H1 (cell line): ENCODE measurements around the gene CELSR1.

Experiments used
- ATF3 ChIP-seq: IDR thresholded peaks from 2 replicates; pipeline ENCODE4 v1.6.1; 2011; ENCODE audit warnings: low read depth, mild to moderate bottlenecking, low read length; ENCODE audit not compliant: insufficient read depth
- BACH1 ChIP-seq: IDR thresholded peaks from 2 replicates; pipeline ENCODE4 v1.6.1; 2012; ENCODE audit warnings: low read length, improper control_type of control experiment
- CTCF ChIP-seq, 3 experiments: IDR thresholded peaks; 1 replicate in 2 of 3; 2 replicates in 1 of 3; pipeline versions ENCODE4 v1.5.1 to v1.6.1; 2011; ENCODE audit warnings: low read length in 3 of 3, mild to moderate bottlenecking in 3 of 3, inconsistent platforms in 2 of 3, low read depth in 1 of 3, moderate library complexity in 1 of 3; ENCODE audit not compliant: insufficient read depth in 1 of 3; ENCODE audit errors: control extremely low read depth in 1 of 3
- EZH2 ChIP-seq: fragments of 200-600 bp; sonication (generic); IDR thresholded peaks from 2 replicates; pipeline ENCODE4 v1.7.1; 2012; ENCODE audit warnings: low read depth, mild to moderate bottlenecking, moderate library complexity, low read length, inconsistent platforms; ENCODE audit not compliant: severe bottlenecking
- HDAC6 ChIP-seq: IDR thresholded peaks from one replicate; pipeline ENCODE4 v1.7.1; 2012; ENCODE audit warnings: low read depth, mild to moderate bottlenecking, inconsistent platforms, low read length, moderate library complexity
- POLR2A ChIP-seq, 2 experiments: IDR thresholded peaks; 1 replicate in 1 of 2; 2 replicates in 1 of 2; pipeline ENCODE4 v1.6.1; 2011; ENCODE audit warnings: low read depth in 2 of 2, low read length in 2 of 2, mild to moderate bottlenecking in 2 of 2; ENCODE audit errors: control extremely low read depth in 1 of 2
- RNF2 ChIP-seq: fragments of 200-900, 300-1000 bp; sonication (generic); IDR thresholded peaks from 2 replicates; pipeline ENCODE4 v1.7.1; 2016; ENCODE audit warnings: borderline replicate concordance, low read depth, mild to moderate bottlenecking, antibody characterized with exemption, low read length; ENCODE audit not compliant: poor library complexity, severe bottlenecking; ENCODE audit errors: missing control alignments
- TBP ChIP-seq: IDR thresholded peaks from 2 replicates; pipeline ENCODE4 v1.6.1; 2011; ENCODE audit warnings: low read depth, low read length, improper control_type of control experiment
- TEAD4 ChIP-seq: IDR thresholded peaks from 2 replicates; pipeline ENCODE4 v1.6.1; 2012; ENCODE audit warnings: low read depth, low read length, inconsistent platforms, mixed read lengths
- USF2 ChIP-seq: IDR thresholded peaks from 2 replicates; pipeline ENCODE4 v1.6.1; 2011; ENCODE audit warnings: low read length, improper control_type of control experiment

- TF ChIP-seq CTCF (IDR thresholded peaks at IDR 0.05; ENCODE audit: control extremely low read depth in 1 of 3, insufficient read depth in 1 of 3, low read depth in 1 of 3, low read length in 3 of 3) (no peak), ATF3 (no peak), HDAC6 (no peak), BACH1 (no peak), EZH2 (no peak), RNF2 (no peak), POLR2A (IDR thresholded peaks at IDR 0.05; ENCODE audit: control extremely low read depth in 1 of 2, low read depth in 2 of 2, low read length in 2 of 2) (no peak), TBP (no peak), TEAD4 (no peak), USF2 (no peak)
Observed at GRCh38 chr22:46422896-46423295, 114.5 kb downstream of the CELSR1 start.
